HG03457 (cell line): ENCODE data around the gene ZNF705A.
"Not testable (repeated sequence)": the region's sequence is repeated elsewhere in the genome, so short reads cannot be mapped to it uniquely, and the experiment has no call there.

Source experiments
- ATAC-seq: cut with Tn5 transposase; IDR thresholded peaks from one replicate; pipeline ENCODE4 v1.9.1; 2021; ENCODE audit warnings: moderate number of reproducible peaks; ENCODE audit not compliant: unreplicated experiment

The ZNF705A gene

DNA sequence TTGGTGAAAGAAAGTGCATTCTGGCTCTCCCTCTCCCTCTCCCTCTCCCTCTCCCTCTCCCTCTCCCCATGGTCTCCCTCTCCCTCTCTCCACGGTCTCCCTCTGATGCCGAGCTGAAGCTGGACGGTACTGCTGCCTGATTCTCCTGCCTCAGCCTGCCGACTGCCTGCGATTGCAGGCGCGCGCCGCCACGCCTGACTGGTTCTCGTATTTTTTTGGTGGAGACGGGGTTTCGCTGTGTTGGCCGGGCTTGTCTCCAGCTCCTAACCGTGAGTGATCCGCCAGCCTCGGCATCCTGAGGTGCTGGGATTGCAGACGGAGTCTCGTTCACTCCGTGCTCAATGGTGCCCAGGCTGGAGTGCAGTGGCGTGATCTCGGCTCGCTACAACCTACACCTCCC is 26.5 kb downstream of the ZNF705A start:
- not testable (repeated sequence) for ATAC-seq

DNA sequence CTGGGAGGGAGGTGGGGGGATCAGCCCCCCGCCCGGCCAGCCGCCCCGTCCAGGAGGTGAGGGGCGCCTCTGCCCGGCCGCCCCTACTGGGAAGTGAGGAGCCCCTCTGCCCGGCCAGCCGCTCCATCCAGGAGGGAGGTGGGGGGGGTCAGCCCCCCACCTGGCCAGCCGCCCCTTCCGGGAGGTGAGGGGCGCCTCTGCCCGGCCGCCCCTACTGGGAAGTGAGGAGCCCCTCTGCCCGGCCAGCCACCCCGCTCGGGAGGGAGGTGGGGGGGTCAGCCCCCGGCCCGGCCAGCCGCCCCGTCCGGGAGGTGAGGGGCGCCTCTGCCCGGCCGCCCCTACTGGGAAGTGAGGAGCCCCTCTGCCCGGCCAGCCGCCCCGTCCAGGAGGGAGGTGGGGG is 27.4 kb downstream of the ZNF705A start:
- not testable (repeated sequence) for ATAC-seq

DNA sequence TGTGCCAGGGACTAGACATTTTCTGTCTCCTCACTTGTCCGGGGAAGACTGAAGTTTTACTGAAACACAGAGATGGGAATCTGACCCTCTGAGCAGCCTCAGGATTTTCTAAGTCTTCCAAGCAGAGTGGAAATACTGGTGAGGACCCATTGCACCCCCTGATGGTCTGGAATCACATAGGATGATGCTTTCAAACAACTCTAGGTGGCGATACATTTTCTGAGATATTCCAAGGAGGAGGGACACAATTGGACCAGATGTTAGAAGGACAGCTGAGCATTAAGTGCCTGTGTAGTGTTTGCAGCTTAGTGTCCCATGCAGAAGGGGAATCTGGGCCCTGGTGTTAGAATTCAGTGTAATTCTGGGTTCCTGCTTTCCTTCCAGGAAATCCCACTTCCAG is 31.3 kb downstream of the ZNF705A start:
- not testable (repeated sequence) for ATAC-seq

DNA sequence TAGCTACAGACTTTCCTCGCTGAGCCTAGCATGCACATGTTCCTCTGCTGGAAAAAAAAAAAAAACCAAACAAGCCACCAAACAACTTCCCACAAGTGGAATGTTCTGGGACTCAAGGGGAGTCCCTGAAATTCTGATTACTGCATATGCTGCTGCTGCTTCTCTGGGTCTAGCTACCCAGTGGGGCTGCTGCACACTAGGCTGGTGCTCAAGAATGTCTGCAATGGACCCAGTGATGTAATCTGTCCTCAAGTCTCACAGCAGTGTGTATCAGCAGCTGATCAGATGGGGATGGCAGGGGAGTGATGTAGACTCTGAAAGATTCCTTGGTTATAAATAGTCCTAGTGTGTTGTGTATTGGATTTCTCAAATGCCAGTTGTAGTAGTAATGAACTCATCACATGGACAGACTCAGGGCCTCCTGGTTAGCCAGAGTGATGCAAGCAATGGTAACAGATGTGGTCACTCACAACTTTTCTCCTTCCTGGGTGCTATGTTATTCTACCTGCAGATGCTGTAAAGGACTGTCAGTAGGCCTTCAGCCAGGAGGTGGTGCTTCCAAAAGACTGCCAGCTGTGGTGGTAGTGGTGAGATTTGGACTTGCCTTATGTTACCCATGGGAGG is 41.0 kb downstream of the ZNF705A start:
- ATAC-seq = not testable (repeated sequence)

- not testable (repeated sequence) for ATAC-seq
Observed at GRCh38 chr12:8218711-8219382, 62.0 kb downstream of the ZNF705A start.

GRCh38 chr12:8221375-8221774 is 64.6 kb downstream of the ZNF705A start:
- not testable (repeated sequence) for ATAC-seq

DNA sequence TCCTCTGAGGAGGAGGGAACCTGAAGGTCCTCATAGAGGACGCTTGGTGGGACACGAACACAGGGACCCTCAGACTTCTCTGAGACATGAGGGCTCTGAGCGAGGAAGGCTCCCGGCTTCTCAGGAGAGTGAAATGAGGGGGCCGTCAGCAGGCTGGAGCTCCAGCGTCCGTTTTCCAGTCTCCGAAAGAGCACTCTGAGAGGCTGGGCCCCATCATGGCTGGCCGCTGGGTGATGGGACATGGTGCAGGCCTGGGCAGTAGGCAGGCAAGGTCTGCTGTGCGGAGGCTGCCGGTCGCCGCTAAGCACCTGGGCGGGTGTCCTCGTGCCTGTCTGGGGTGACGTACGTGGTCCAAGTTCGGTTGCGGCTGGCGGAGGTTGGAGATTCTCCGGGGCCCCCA is 65.0 kb downstream of the ZNF705A start:
- not testable (repeated sequence) for ATAC-seq

DNA sequence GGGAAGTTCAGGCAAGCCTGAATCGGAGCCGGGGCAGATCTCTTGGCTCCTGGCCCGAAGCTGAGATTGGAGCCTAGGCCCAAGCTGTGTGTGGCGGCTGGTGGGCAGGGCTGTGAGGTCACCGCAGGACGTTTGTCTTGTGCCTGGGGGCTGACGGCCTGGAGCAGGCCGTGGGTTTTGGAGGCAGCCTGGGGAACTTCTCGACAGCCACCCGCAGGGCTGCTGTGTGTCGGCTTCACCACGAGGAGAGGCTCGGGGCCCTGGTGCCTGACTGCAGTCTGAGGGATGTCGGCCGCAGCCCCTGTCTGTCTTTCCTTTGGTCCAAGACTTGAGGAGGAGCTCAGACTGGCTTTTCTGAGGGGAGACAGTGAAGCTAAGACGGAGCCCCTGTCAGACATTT is 65.5 kb downstream of the ZNF705A start:
- ATAC-seq = not testable (repeated sequence)

DNA sequence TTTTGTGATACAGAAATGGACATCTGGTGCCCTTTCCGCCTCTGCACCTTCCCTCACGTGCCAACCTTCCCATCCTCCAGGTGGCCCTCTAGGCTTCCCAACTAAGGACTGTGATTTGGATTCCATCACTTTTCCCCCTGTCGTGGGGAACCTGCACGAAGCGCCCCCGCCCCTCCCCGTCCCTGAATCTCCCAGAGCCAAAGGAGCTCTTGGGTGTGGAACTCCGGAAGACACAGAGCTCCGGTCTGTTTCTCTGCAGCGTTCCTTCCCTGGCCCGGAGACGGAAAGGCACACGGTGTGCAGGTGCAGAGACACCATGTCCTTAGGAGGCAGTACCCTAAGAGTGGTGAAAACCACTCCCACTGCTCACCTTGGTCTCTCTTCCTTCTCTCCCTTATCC is 66.8 kb downstream of the ZNF705A start:
- ATAC-seq = not testable (repeated sequence)

- ATAC-seq = not testable (repeated sequence)
Observed at GRCh38 chr12:8224782-8225181, 68.0 kb downstream of the ZNF705A start.

GRCh38 chr12:8226355-8226754 is 69.5 kb downstream of the ZNF705A start:
- ATAC-seq = no peak

- not testable (repeated sequence) for ATAC-seq
Observed at GRCh38 chr12:8226992-8227731, 70.3 kb downstream of the ZNF705A start, which contains the start of gene FAM90A1. Gene FAM90A1 (minus strand): TSS chr12:8227618. CDS start chr12:8224832, 2,786 bp downstream.

- not testable (repeated sequence) for ATAC-seq
Observed at GRCh38 chr12:8227732-8228077, 70.9 kb downstream of the ZNF705A start.

DNA sequence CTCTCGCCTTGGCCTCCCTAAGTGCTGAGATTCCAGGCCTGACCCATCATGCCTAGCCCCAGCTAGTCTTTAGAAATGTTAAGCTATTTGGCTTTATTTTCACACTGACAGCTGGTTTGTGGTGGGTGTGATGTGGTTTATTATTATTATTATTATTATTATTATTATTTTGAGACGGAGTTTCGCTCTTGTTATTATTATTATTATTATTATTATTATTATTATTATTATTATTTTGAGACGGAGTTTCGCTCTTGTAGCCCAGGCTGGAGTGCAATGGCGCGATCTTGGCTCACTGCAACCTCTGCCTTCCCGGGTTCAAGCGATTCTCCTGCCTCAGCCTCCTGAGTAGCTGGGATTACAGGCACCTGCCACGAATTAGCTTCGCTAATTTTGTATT is 71.8 kb downstream of the ZNF705A start:
- ATAC-seq = not testable (repeated sequence)

GRCh38 chr12:8229486-8229885 is 72.7 kb downstream of the ZNF705A start:
- not testable (repeated sequence) for ATAC-seq
